CD4-positive, CD25-positive, alpha-beta regulatory T cell (primary cell): ENCODE measurements around the gene TMEM158. TPM values are rescaled to one million over a fixed set of nuclear protein-coding genes. Genes with fewer than 3 reads are reported as not detected.

Experiments used
- ATAC-seq, 2 donors: fragments of 150-1000 bp; cut with Tn5 transposase; one replicate each; pipeline ENCODE4 v1.10.0; 2021; ENCODE audit warnings: low read depth in 2 of 2, moderate number of reproducible peaks in 2 of 2, moderate library complexity in 1 of 2
- DNase-seq, 3 donors: peaks; one replicate each; pipeline versions ENCODE4 v3.0.0 to v3.0.0-alpha.2; 2012 to 2022; ENCODE audit warnings: mixed read lengths in 1 of 3
- H3K27ac ChIP-seq: one replicate; pipeline ENCODE4 v1.7.0; 2013; ENCODE audit warnings: mild to moderate bottlenecking, low read length; ENCODE audit not compliant: insufficient read depth, poor library complexity, severe bottlenecking
- H3K27me3 ChIP-seq: one replicate; pipeline ENCODE4 v1.7.0; 2013; ENCODE audit warnings: low read length; ENCODE audit not compliant: control insufficient read depth, insufficient read depth
- H3K36me3 ChIP-seq: one replicate; pipeline ENCODE4 v1.7.0; 2013; ENCODE audit warnings: mild to moderate bottlenecking, low read length, moderate library complexity; ENCODE audit not compliant: control insufficient read depth, insufficient read depth
- H3K4me1 ChIP-seq: 2 replicates; pipeline ENCODE4 v1.7.0; 2013; ENCODE audit warnings: mild to moderate bottlenecking, low read length; ENCODE audit not compliant: insufficient read depth, control insufficient read depth, poor library complexity, severe bottlenecking
- H3K4me3 ChIP-seq: one replicate; pipeline ENCODE4 v1.7.0; 2013; ENCODE audit warnings: low read depth, mild to moderate bottlenecking, low read length, moderate library complexity
- H3K9me3 ChIP-seq, 2 experiments: 1 replicate in 1 of 2; 2 replicates in 1 of 2; pipeline ENCODE4 v1.7.0; 2013; ENCODE audit warnings: low read length in 2 of 2, mild to moderate bottlenecking in 1 of 2, moderate library complexity in 1 of 2; ENCODE audit not compliant: control insufficient read depth in 2 of 2
- H3K27ac Mint-ChIP-seq, 3 donors: one replicate each; pipeline ENCODE4 v1.8.0; 2020 to 2022; ENCODE audit warnings: mild to moderate bottlenecking in 3 of 3, mixed read lengths in 3 of 3, moderate library complexity in 2 of 3
- H3K27me3 Mint-ChIP-seq: one replicate; pipeline ENCODE4 v1.8.0; 2022; ENCODE audit warnings: mild to moderate bottlenecking, mixed read lengths
- H3K36me3 Mint-ChIP-seq: one replicate; pipeline ENCODE4 v1.8.0; 2020; ENCODE audit warnings: mixed read lengths
- H3K4me1 Mint-ChIP-seq, 4 donors: one replicate each; pipeline ENCODE4 v1.8.0; 2020 to 2022; ENCODE audit warnings: mixed read lengths in 4 of 4, mild to moderate bottlenecking in 1 of 4
- H3K4me3 Mint-ChIP-seq, 4 donors: one replicate each; pipeline ENCODE4 v1.8.0; 2020 to 2022; ENCODE audit warnings: mild to moderate bottlenecking in 4 of 4, mixed read lengths in 4 of 4, moderate library complexity in 3 of 4
- H3K9me3 Mint-ChIP-seq, 7 donors: one replicate each; pipeline ENCODE4 v1.8.0; 2020 to 2022; ENCODE audit warnings: mixed read lengths in 7 of 7, mild to moderate bottlenecking in 3 of 7, moderate library complexity in 2 of 7
- polyA plus RNA-seq, 4 donors: library from polyadenylated mRNA; unstranded; fragments of 300-500 nt; fragmentation: Illumina TruSeq; gene quantifications; one replicate each; pipeline ENCODE4 v1.2.3, GENCODE V29; 2021
- total RNA-seq: library from RNA; stranded (reverse); gene quantifications from one replicate; pipeline ENCODE4 v1.2.3, GENCODE V29; 2022

Gene TMEM158
- total and polyA plus RNA-seq, 5 donors from 2014 or later = 0.57 TPM; not detected in 4

- ATAC-seq = no peak
- H3K27me3 Mint-ChIP-seq = peaks cover 36% of the 10 kb centered on the region
- H3K4me1 Mint-ChIP-seq = peaks cover 0 to 3% (median 0%) of the 10 kb centered on the region in 4 donors
- H3K9me3 ChIP-seq = no peaks in the 10 kb centered on the region
- no peak overlapping the region for H3K4me3 Mint-ChIP-seq
- no peaks in the 10 kb centered on the region for H3K9me3 Mint-ChIP-seq
- H3K27me3 ChIP-seq = peaks cover 11% of the 10 kb centered on the region
- no peaks in the 10 kb centered on the region for H3K4me1 ChIP-seq
- H3K36me3 ChIP-seq = no peaks in the 10 kb centered on the region
- H3K27ac ChIP-seq = no peak overlapping the region
- no peak for DNase-seq
- H3K27ac Mint-ChIP-seq = no peak overlapping the region
- H3K36me3 Mint-ChIP-seq = no peaks in the 10 kb centered on the region
- no peak overlapping the region for H3K4me3 ChIP-seq
Observed at GRCh38 chr3:45267097-45267496, 41.0 kb upstream of the TMEM158 start.

- Mint-ChIP-seq H3K27ac (no peak overlapping the region), H3K36me3 (no peaks in the 10 kb centered on the region), H3K9me3 (no peaks in the 10 kb centered on the region), H3K4me1 (no peaks in the 10 kb centered on the region), H3K4me3 (no peak overlapping the region), H3K27me3 (peaks cover 26% of the 10 kb centered on the region)
- no peak overlapping the region for H3K27ac ChIP-seq
- ATAC-seq (no peak), DNase-seq (no peak)
- peaks cover 9% of the 10 kb centered on the region for H3K27me3 ChIP-seq
- no peaks in the 10 kb centered on the region for H3K9me3 ChIP-seq
- no peaks in the 10 kb centered on the region for H3K36me3 ChIP-seq
- H3K4me1 ChIP-seq = no peaks in the 10 kb centered on the region
- H3K4me3 ChIP-seq = no peak overlapping the region
Observed at GRCh38 chr3:45261333-45262110, 35.4 kb upstream of the TMEM158 start.

GRCh38 chr3:45259133-45259532, 33.0 kb upstream of the TMEM158 start:
- no peak overlapping the region for H3K4me3 Mint-ChIP-seq
- Histone ChIP-seq H3K27me3 (peaks cover 12% of the 10 kb centered on the region), H3K9me3 (no peaks in the 10 kb centered on the region), H3K36me3 (no peaks in the 10 kb centered on the region), H3K4me1 (no peaks in the 10 kb centered on the region), H3K4me3 (no peak overlapping the region), H3K27ac (no peak overlapping the region)
- no peaks in the 10 kb centered on the region for H3K36me3 Mint-ChIP-seq
- no peak overlapping the region for H3K27ac Mint-ChIP-seq
- no peaks in the 10 kb centered on the region for H3K4me1 Mint-ChIP-seq
- DNase-seq (no peak), ATAC-seq (no peak)
- H3K27me3 Mint-ChIP-seq = peaks cover 21% of the 10 kb centered on the region
- no peaks in the 10 kb centered on the region for H3K9me3 Mint-ChIP-seq

- ATAC-seq (no peak), DNase-seq (no peak)
- H3K4me3 Mint-ChIP-seq = no peak overlapping the region
- no peaks in the 10 kb centered on the region for H3K36me3 Mint-ChIP-seq
- Histone ChIP-seq H3K9me3 (no peaks in the 10 kb centered on the region), H3K27me3 (peaks cover 12% of the 10 kb centered on the region), H3K4me1 (no peaks in the 10 kb centered on the region), H3K4me3 (no peak overlapping the region), H3K36me3 (no peaks in the 10 kb centered on the region), H3K27ac (no peak overlapping the region)
- peaks cover 21% of the 10 kb centered on the region for H3K27me3 Mint-ChIP-seq
- H3K9me3 Mint-ChIP-seq = no peaks in the 10 kb centered on the region
- H3K4me1 Mint-ChIP-seq = no peaks in the 10 kb centered on the region
- no peak overlapping the region for H3K27ac Mint-ChIP-seq
Observed at GRCh38 chr3:45258317-45258716, 32.2 kb upstream of the TMEM158 start.

GRCh38 chr3:45253316-45253715, 27.2 kb upstream of the TMEM158 start:
- Mint-ChIP-seq H3K4me1 (no peaks in the 10 kb centered on the region), H3K9me3 (no peaks in the 10 kb centered on the region), H3K36me3 (no peaks in the 10 kb centered on the region), H3K27ac (no peak overlapping the region), H3K4me3 (no peak overlapping the region), H3K27me3 (peaks cover 15% of the 10 kb centered on the region)
- H3K4me1 ChIP-seq = no peaks in the 10 kb centered on the region
- no peak overlapping the region for H3K4me3 ChIP-seq
- DNase-seq = no peak
- no peaks in the 10 kb centered on the region for H3K9me3 ChIP-seq
- peaks cover 7% of the 10 kb centered on the region for H3K27me3 ChIP-seq
- ATAC-seq = no peak
- no peak overlapping the region for H3K27ac ChIP-seq
- H3K36me3 ChIP-seq = no peaks in the 10 kb centered on the region

- Mint-ChIP-seq H3K27ac (no peak overlapping the region), H3K9me3 (no peaks in the 10 kb centered on the region), H3K4me3 (no peak overlapping the region), H3K27me3 (peaks cover 12% of the 10 kb centered on the region), H3K4me1 (no peaks in the 10 kb centered on the region), H3K36me3 (no peaks in the 10 kb centered on the region)
- Histone ChIP-seq H3K36me3 (no peaks in the 10 kb centered on the region), H3K27me3 (peaks cover 5% of the 10 kb centered on the region), H3K9me3 (no peaks in the 10 kb centered on the region), H3K27ac (no peak overlapping the region), H3K4me3 (no peak overlapping the region), H3K4me1 (no peaks in the 10 kb centered on the region)
- DNase-seq (no peak), ATAC-seq (no peak)
Observed at GRCh38 chr3:45252826-45253225, 26.7 kb upstream of the TMEM158 start.

- Histone ChIP-seq H3K27ac (no peak overlapping the region), H3K36me3 (no peaks in the 10 kb centered on the region), H3K4me1 (no peaks in the 10 kb centered on the region), H3K9me3 (no peaks in the 10 kb centered on the region), H3K27me3 (peaks cover under 1% of the 10 kb centered on the region), H3K4me3 (no peak overlapping the region)
- Mint-ChIP-seq H3K4me3 (no peak overlapping the region), H3K4me1 (no peaks in the 10 kb centered on the region), H3K36me3 (no peaks in the 10 kb centered on the region), H3K27me3 (peaks cover 12% of the 10 kb centered on the region), H3K27ac (no peak overlapping the region), H3K9me3 (peaks cover 0 to 2% (median 0%) of the 10 kb centered on the region in 7 donors)
- ATAC-seq = no peak
- DNase-seq = no peak
Observed at GRCh38 chr3:45249391-45249790, 23.3 kb upstream of the TMEM158 start.

GRCh38 chr3:45246241-45246640, 20.2 kb upstream of the TMEM158 start:
- no peaks in the 10 kb centered on the region for H3K36me3 ChIP-seq
- no peak overlapping the region for H3K4me3 ChIP-seq
- Mint-ChIP-seq H3K36me3 (no peaks in the 10 kb centered on the region), H3K4me3 (no peak overlapping the region), H3K27ac (no peak overlapping the region), H3K4me1 (no peaks in the 10 kb centered on the region), H3K27me3 (peaks cover 7% of the 10 kb centered on the region), H3K9me3 (peaks cover 0 to 2% (median 0%) of the 10 kb centered on the region in 7 donors)
- ATAC-seq (no peak), DNase-seq (no peak)
- no peaks in the 10 kb centered on the region for H3K9me3 ChIP-seq
- no peaks in the 10 kb centered on the region for H3K27me3 ChIP-seq
- no peak overlapping the region for H3K27ac ChIP-seq
- no peaks in the 10 kb centered on the region for H3K4me1 ChIP-seq
